ENCODE measurements around the gene MYO18B.

The MYO18B gene

DNA sequence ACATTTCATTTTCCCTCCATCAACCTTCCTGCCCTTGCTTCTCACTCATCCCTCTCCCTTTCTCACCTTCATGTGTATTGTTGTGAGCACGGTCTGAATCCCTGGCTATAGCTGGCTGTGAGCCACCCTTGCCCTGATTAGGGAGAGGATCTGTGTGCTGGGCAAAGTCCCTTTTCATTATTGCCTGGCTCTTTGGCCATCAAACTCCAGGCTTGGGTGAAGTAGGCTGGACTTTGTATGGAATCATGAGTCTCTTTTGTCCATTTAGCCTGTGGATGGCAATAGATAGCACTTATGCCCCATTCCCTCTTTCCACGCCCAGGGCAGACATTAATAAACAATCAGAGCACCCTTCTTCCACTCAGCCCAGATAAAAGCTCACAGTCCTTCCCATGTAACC lies 6.7 kb downstream of the MYO18B start:
- DNase-seq (ENCODE audit: low spot score), result no peak

DNA sequence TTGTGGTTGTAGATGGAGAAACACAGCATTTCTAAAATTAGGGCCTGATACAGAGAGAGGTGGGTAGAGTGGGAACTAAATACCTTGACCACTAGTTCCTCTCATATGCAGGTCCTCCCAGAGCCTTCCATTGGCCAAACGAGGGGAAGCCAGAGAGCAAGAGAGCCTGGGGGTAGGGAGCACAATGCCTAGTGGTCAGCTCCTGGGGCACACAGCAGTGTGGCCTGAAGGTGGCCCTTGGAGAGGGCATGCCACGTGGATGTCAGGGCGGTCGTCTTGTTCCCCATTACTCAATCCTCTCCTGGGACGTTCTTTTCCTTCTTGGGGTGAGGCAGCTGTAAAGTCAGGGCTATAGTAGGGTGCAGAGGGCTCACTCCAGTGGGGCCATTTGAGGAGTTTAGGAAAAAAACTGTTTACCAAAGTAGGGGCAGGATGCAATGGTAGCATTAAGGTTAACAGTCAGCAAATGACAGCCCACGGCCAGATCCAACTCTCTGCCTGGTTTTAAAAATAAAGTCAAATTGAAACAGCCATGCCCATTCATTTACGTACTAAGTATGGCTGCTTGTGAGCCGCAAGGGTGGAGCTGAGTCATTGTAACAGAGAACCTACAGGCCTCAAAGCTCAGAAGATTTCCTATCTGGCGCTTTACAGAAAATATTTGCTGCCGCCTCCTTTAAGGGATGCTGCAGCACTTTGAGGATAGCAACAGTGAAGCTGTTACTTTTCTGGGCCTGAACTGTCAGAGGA lies 7.6 kb downstream of the MYO18B start:
- DNase-seq (ENCODE audit: low spot score), result no peak

DNA sequence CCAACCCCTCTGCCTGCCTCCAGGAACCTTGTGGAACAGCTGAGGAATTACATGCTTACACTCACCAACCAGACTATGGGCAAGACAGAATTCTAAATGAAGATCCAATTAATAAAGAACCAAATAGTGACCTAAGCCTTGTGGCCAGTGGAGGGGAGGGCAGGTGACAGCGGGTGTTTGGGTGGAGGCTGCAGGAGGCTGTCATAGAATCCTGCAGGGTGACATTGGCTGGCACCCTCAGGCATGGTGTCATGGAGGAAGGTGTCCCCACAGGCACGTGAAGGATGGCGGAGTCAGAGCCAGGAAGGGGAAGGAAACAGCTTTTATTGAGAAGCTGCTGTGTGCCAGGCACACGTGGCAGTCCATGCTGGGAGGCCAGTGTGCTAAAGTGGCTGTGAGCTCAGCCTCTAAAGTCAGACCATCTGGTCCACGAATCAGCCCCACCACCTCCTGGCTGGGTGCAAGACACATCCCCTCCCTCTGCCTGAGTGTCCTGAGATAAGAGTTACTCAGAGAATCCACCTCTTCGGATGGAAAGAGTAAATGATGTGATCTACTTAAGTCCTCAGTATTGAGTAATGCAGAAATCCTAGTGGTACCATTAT lies 8.7 kb downstream of the MYO18B start:
- no peak for DNase-seq (ENCODE audit: low spot score)

DNA sequence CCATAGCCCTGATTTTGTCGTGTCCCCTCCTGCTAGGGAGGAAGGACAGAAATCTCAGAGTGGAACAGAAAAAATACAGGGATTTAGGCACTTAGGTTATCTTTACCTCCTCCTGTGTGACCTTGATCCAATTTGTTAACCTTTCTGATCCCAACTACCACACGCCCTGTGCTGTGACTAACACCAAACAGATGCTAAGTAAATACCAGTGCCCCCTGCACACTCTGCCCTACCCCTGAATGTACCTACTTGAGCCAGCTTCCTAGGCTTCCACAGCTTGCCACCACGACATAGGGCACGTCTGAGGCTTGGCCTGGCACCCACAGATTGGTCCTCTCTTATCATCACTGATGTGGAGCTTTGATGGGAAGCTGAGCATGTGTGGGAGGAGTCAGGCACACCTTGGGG lies 9.2 kb downstream of the MYO18B start:
- DNase-seq (ENCODE audit: low spot score), result no peak

DNA sequence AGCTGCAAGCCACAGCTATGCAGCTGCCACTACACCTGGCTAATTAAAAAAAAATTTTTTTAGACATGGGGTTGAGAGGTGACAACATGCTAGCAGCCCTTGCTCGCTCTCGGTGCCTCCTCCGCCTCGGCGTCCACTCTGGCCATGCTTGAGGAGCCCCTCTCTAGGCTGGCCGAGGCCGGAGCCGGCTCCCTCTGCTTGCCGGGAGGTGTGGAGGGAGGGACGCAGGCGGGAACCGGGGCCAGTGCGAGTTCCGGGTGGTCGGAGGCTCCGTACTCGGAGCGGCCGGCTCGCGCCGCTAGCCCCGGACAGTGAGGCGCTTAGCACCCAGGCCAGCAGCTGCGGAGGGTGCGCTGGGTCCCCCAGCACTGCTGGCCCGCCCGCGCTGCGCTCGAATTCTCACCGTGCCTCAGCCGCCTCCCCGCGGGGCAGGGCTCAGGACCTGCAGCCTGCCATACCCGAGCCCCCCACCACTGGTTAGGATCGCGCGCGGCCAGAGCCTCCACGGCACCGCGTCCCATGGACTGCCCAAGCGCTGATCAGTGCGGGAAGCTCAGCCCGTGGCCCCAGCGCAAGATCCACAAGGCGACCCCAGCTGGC lies 10.7 kb downstream of the MYO18B start:
- DNase-seq (ENCODE audit: low spot score), result no peak

DNA sequence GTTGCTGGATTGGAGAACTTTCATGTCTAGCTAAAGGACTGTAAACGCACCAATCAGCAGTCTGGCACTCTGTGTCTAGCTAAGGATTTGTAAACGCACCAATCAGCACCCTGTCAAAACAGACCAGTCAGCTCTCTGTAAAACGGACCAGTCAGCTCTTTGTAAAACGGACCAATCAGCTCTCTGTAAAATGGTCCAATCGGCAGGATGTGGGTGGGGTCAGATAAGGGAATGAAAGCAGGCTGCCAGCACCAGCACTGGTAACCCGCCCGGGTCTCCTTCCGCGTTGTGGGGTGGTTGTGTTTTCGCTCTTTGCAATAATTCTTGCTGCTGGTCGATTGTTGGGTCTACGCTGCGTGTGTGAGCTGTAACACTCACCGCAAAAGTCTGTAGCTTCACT lies 11.3 kb downstream of the MYO18B start:
- DNase-seq (ENCODE audit: low spot score), result no peak

DNA sequence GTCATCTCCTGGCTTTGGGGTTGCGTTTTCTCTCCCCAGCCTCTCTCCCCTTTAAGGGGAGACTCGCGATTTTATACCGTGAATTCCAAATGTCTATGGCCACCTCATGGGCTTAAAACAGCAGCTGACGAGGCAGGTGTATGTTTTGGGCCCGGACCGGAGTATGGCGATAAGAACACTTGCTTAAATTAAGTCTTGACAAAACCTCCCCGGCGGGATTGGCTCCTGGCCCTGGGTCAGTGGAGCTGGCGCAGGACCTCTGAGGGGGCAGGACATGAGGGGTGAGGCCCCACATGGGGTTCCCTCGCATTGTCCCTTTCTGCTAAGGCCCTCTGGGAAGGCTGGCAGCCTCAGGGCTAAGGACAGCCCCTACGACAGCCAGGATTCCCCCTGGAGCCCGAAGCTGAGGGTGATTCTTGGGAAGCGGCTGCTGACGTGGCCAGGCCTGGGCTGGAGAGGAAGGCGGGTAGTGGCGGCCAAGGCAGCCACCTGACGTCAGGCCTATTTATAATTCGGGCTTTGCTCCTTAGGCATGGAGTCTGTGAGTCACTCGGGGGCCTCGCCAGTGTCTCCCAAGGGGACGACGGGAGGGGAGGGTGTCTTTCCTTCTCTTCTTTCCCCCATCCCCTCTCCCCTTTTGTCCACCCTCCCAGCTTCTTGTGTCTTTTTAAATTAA lies 12.7 kb downstream of the MYO18B start:
- no peak for DNase-seq (ENCODE audit: low spot score)

DNA sequence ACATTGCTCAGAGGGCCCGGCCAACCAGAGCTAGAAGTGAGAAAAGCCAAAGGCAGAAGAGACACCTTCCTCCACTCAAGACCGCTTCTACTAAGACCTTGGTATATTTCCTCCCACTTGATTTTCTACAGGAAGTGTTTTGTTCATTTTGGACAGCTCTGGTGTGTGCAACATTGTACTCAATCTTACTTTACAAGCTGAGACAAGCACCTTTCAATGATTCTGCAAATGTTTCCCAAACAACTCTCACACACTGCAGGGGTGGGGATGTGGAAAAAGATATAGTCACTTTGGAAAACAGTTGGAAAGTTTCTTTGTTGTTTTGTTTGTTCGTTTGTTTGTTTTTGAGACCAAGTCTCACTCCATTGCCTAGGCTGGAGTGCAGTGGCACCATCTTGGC lies 15.7 kb downstream of the MYO18B start:
- DNase-seq (ENCODE audit: low spot score), result no peak

DNA sequence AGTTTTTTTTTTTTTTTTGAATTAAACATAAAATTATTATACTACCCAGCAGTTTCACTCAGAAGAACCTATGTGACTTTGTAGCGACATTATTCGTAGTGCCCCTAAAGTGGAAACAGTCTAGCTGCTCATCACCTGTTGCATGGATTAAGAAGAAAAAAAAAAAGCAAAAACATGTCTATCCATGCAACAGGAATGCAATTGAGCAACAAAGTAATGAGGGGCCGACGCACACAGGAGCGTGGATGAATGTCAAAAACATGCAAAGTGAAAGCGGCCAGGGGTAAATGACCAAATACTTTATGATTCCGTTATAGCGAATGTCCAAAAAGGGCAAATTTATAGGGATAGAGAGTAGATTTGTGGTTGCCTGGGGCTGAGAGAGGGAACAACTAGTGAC lies 16.3 kb downstream of the MYO18B start:
- DNase-seq (ENCODE audit: low spot score), result no peak

DNA sequence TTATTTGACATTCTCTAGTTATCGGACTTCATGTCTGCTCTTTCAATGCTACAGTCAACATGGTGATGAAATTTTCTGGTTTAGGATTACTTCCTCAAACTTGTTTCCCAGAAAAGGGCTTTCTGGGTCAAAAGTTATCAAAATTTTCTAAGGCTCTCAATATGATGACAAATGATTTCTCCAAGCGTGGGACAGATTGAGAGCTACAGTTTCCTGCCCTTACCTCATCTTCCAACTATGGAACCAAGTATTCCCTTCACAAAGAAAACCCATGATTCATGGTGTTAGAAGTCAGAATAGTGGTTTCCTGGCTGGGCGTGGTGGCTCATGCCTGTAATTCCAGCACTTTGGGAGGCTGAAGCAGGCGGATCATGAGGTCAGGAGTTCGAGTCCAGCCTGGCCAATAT lies 17.8 kb downstream of the MYO18B start:
- DNase-seq (ENCODE audit: low spot score), result peak; percentile 78

DNA sequence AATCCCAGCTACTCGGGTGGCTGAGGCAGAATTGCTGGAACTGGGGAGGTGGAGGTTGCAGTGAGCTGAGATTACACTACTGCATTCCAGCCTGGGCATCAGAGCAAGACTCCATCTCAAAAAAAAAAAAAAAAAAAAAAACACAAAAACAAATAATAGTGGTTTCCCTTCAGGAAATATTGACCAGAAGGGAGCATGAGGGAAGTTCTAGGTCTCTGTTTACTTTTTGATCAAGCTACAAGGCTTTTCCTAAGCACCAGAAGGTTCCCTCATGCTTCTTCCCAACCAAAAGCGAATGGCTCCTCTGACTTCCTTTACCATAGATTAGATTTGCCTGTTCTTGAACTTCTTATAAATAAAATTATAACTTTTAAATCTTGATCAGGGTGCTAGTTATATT lies 18.3 kb downstream of the MYO18B start:
- no peak for DNase-seq (ENCODE audit: low spot score)

DNA sequence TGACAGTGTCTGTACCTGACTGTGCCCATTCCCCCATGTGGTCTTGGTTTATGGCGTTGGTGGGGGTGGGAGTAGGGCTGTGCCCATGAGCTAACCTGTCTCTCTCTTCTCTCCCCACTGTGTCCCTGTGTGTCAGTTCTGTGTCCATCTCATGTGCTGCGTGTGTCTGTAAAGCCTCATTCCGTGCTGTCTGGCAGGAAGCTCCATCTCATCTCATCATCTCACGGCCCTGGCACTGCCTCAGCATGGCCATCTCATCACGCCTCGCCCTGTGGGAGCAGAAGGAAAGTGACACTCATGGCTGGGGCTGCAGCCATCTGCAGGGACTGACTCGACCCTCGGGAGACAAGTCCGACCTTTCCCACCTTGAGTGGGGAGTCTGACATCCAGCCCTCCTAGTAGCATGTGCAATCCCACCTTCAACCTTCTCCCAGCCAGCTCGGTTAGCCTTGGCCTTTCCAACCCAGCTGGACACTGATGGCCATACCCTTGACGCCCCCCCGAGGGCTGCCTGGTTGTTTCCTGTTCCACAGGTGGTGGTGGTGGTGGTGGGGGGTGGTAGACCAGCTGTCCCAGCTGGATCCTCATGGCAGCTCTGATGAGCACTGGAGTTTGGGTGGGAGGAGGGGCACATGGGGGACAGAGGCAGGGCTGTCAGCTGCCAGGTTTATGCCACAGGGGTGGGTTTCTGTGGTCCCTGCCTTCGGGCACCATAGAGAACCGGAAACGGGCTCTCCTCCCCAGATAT lies 19.0 kb downstream of the MYO18B start:
- DNase-seq (ENCODE audit: low spot score), result no peak

DNA sequence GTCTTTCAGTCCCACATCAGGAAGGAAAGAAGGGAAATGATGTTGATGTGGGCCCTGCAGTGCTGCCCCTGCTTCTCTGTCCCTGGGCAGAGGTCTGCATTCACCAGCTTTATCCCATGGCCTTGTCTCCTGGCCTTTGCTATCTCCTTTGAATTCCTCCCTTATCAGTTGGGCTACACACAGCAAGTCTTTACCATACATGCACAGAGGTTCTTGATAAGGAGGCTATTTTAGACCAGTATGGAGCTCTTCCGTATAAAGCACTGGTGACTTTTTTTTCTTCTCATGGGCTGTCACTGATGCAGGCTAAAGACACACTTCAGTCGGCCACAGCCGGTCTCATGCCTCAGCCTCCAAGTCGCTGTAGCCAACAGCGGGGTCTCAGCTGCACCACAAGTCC lies 20.2 kb downstream of the MYO18B start:
- no peak for DNase-seq (ENCODE audit: low spot score)

DNA sequence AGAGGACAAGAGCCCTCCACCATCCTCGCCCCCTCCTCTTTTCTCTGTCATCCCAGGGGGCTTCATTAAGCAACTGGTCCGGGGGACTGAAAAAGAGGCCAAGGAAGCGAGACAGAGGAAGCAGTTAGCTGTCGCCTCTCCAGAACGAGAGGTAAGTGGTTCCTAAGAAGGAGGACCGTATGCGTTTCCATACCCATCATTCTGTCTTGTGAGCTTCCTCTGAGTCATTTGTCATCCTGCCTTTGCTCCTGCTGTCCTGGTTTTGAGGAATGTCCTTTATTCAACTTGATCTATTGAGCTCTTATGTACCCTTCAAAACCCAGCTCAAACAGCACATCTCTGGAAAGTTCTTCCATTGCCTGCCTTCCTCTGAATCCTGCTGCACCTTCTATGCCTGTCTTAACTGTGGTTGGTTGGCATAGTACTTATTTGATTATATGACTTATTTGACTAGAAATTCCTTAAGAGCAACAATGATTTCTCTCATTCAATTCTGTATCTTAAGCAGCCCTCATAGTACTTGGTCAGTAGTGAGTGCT lies 21.3 kb downstream of the MYO18B start:
- DNase-seq (ENCODE audit: low spot score), result no peak

DNA sequence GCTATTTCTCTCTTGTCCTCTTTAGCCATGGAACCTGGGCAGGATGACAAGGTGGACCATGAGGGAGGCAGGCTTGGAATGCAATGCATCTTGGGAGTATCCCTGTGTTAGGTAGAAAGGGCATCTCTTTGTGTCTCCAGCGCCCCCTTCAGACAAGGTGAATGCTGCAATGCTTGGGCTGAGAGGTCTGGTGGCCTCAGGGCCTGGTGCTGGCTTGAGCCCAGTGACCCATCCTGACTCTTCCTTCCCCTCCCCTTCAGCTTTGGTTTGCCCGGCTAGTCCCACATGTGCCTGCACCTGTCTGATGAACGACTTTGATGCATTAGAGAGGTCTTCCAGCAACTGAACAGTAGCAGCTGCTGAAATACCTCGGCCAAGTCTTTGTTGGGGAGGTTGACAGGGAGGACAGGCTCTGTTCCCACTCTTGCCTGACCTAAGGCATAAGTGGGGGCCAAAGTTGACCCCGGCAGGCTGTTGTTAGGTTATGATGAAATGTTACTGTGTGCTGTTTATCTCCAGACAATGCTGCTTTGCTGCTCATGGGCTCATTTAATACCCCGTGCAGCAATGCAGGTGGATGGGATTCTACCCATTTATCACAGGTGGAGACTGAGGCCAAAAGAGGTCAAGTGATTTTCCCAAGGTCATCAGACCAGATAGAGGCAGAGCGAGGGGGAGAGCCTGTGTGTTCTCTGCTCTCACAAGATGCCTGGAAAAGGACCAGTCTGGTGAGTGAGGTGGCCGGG lies 22.5 kb downstream of the MYO18B start:
- DNase-seq (ENCODE audit: low spot score), result no peak

DNA sequence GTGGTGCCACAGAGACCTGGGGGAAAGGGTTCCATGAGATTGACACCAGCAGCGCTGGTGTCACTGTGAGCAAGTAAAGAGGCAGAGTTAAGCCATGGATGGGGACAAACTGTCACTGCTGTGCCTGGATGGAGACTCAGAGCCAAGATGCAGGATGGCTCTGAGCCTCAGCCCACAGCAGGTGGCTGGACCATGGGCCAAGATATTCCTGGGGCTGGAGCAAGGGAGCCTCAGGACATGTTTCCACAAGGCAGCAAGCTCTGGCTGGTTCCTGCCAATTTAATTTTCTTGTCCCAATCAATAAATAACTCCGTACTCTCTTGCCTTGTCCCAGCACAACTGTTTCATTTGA lies 23.0 kb downstream of the MYO18B start:
- DNase-seq (ENCODE audit: low spot score), result no peak

DNA sequence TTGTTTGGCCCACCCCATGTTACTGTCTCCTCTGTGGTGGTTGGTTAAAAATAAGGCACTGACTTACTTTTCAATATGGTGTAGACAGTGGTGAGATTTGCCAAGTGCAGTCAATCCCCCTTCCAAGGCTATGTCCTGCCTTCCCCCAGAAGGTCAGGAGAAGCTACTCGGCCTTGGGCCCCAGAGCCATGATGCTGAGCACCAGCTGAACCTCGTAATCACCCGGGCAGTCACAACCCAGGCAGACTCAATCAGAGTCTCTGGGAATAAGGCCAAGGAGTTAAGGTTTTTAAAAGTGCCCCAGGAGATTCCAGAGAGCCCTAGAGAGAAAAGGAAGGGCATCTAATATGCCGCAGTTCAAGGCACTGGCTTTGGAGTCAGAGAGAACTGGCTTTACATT lies 23.8 kb downstream of the MYO18B start:
- no peak for DNase-seq (ENCODE audit: low spot score)

DNA sequence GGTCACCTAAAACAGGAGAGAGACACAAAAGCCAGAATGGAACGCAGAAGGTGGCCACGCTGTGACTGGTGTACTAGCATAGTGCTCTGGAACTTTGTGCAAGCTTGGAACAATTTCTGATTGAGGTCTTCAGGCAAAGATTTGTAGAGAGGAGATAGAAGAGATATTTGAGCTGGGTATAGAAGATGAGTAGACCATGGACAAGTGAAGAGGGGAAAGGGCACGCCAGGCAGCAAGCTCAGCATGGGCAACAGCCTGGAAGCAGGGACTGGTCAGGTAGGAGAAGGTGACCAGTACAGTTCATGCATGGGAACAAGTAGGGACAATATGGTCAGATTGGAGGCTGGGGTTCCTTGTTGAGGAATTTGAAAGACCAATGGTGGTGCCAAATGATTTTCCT lies 24.4 kb downstream of the MYO18B start:
- DNase-seq (ENCODE audit: low spot score), result no peak

DNA sequence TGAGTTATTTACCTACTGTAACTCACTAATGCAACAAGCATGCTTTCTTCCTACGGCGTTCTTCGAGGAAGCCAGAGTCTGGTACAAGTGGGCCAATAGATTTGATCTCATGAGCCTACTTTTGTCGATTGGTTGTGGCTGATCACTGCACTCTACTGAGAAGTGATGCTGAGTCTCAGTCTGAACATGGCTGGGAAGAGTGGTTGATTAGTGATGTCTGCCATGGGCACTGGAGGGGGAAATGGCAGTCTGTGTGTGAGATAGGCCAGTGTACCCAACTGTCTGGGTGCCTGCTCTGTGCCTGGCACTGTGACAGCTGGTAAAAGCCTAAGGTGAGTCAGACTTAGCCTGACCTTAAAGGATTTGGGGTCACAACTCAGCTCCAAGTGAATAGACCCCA lies 28.3 kb downstream of the MYO18B start:
- DNase-seq (ENCODE audit: low spot score), result no peak

DNA sequence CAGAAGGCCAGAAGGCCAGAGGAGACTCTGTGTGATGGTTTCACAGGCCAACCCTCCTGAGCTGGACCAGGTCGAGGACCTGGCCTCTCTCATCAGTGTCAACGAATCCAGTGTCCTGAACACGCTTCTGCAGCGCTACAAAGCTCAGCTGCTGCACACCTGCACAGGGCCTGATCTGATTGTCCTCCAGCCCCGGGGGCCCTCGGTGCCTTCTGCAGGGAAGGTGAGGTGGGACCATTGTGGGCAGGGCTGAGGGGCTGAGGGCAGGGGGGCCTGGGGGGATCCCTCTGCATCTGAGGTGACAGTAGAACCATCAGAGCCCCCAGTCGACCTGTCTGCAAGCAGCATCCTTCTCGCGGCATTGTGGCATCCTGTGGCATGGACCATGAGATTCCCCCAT lies 30.3 kb downstream of the MYO18B start:
- no peak for DNase-seq (ENCODE audit: low spot score)

DNA sequence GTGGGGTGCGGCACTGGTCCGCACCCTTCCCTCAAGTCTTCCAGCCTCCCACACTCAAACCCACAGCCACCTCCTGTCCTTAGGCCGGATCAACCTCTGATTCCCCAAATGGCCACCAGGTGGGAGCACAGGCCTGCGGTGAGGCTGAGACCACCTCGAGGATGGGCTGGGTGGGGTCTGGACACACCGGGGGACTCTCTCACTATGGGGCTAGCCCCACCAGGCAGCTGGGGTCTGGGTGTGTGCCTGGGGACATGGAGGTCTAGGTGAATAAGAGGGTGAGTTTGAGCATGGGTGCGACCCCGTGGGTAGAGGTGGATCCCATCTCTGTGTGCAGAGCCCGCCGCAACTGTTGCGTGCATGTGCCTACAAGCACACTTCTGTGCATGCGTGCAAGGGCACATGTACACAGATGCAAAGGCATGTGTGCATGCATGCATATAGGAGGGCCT lies 32.6 kb downstream of the MYO18B start:
- DNase-seq (ENCODE audit: low spot score), result no peak

All from SW480 (cell line).